ENCODE results near the gene CD63. TPM values are rescaled to one million over a fixed set of nuclear protein-coding genes. Genes with fewer than 3 reads are reported as not detected.

The CD63 gene
- total RNA-seq, 1 experiment from 2014 or later = 869 TPM

DNA sequence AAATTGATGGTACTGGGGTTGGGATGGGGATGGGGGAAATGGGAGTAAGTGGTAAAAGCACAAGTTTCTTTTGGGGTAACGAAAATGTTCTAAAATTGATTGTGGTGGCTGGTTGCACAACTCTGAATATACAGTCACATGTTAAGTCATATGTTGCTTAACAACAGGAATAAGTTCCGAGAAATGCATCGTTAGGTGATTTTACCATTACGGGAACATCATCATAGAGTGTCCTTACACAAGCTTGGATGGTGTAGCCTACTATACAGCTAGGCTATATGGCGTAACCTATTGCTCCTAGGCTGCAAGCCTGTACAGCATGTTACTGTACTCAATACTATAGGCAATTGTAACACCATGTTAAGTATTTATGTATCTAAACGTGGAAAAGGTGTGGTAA lies 52.1 kb downstream of the CD63 start:
- Histone ChIP-seq H4K20me1 (ENCODE audit: low read length) (no peaks in the 10 kb centered on the region), H2AFZ (ENCODE audit: low read length) (no peak overlapping the region), H3K79me2 (ENCODE audit: low read length) (no peaks in the 10 kb centered on the region), H3K4me2 (ENCODE audit: low read length) (no peak overlapping the region), H3F3A (ENCODE audit: low read length, unreplicated experiment) (no peaks in the 10 kb centered on the region), H3K27ac (ENCODE audit: low read length) (no peak overlapping the region), H3K9ac (ENCODE audit: low read length) (no peak overlapping the region), H3K4me3 (ENCODE audit: low read length) (no peak overlapping the region), H3K9me3 (ENCODE audit: low read length) (no peaks in the 10 kb centered on the region), H3K36me3 (ENCODE audit: low read depth, low read length) (no peaks in the 10 kb centered on the region), H3K27me3 (ENCODE audit: low read length) (no peaks in the 10 kb centered on the region), H3K4me1 (ENCODE audit: insufficient read depth, low read length) (0 out of 2 replicates have a peak, but pooled peaks cover 6% of the 10 kb centered on the region), H3K9me2 (replicated peaks; ENCODE audit: low read length) (0 out of 2 replicates have a peak, but pooled peaks cover 3% of the 10 kb centered on the region)
- ATAC-seq (no peak), DNase-seq (no peak)
- intact Hi-C loops (cut with micrococcal nuclease) = no loop called here
- no TSS peak for BruUV-seq (replicated peaks)
- ChIA-PET CTCF (no interaction called here), POLR2A (ENCODE audit: unreplicated experiment) (no interaction called here)
- TF ChIP-seq, protein P1, sequence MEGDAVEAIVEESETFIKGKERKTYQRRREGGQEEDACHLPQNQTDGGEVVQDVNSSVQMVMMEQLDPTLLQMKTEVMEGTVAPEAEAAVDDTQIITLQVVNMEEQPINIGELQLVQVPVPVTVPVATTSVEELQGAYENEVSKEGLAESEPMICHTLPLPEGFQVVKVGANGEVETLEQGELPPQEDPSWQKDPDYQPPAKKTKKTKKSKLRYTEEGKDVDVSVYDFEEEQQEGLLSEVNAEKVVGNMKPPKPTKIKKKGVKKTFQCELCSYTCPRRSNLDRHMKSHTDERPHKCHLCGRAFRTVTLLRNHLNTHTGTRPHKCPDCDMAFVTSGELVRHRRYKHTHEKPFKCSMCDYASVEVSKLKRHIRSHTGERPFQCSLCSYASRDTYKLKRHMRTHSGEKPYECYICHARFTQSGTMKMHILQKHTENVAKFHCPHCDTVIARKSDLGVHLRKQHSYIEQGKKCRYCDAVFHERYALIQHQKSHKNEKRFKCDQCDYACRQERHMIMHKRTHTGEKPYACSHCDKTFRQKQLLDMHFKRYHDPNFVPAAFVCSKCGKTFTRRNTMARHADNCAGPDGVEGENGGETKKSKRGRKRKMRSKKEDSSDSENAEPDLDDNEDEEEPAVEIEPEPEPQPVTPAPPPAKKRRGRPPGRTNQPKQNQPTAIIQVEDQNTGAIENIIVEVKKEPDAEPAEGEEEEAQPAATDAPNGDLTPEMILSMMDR (conservative IDR thresholded peaks at IDR 0.05; ENCODE audit: low read depth, low read length) = no peak
- TF ChIP-seq EZH2 (IDR thresholded peaks at IDR 0.05; ENCODE audit: low read length, unreplicated experiment) = no peak
- TF ChIP-seq EZH2phosphoT487 (IDR thresholded peaks at IDR 0.05; ENCODE audit: borderline replicate concordance, low read length) = no peak

DNA sequence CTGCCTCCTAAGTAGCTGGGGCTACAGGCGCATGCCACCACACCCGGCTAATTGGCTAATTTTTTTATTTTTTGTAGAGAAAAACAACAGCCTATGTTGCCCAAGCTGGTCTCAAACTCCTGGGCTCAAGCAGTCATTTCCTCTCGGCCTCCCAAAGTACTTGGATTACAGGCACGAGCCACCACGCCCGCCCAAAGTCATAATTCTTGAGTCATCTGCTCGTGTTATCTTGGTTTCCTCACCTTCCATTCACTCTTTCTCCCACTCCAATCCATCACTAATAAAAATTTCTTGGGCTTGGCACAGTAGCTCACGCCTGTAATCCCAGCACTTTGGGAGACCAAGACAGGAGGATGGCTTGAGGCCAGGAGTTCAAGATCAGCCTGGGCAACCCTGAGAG lies 53.1 kb downstream of the CD63 start:
- no peak for DNase-seq

More for the DNA sequence above, 53.1 kb downstream of the CD63 start:
- Histone ChIP-seq H3K4me2 (ENCODE audit: low read length) (no peak overlapping the region), H3K4me1 (ENCODE audit: insufficient read depth, low read length) (no peaks in the 10 kb centered on the region), H4K20me1 (ENCODE audit: low read length) (no peaks in the 10 kb centered on the region), H2AFZ (ENCODE audit: low read length) (no peak overlapping the region), H3K79me2 (ENCODE audit: low read length) (no peaks in the 10 kb centered on the region), H3K9me2 (replicated peaks; ENCODE audit: low read length) (0 out of 2 replicates have a peak, but pooled peaks cover 3% of the 10 kb centered on the region), H3K27ac (ENCODE audit: low read length) (no peak overlapping the region), H3K4me3 (ENCODE audit: low read length) (no peak overlapping the region), H3F3A (ENCODE audit: low read length, unreplicated experiment) (no peaks in the 10 kb centered on the region), H3K9me3 (ENCODE audit: low read length) (no peaks in the 10 kb centered on the region), H3K36me3 (ENCODE audit: low read depth, low read length) (no peaks in the 10 kb centered on the region), H3K27me3 (ENCODE audit: low read length) (no peaks in the 10 kb centered on the region), H3K9ac (ENCODE audit: low read length) (no peak overlapping the region)
- BruUV-seq (replicated peaks) = no TSS peak
- CTCF ChIA-PET = interaction anchor here (0.5 kb wide), 1 partner anchor 42 kb away, joined by 4 read pairs; no protein-coding TSS in a partner anchor
- intact Hi-C loops (cut with micrococcal nuclease) = no loop called here
- no peak for TF ChIP-seq EZH2 (IDR thresholded peaks at IDR 0.05; ENCODE audit: low read length, unreplicated experiment)
- TF ChIP-seq, protein P1 (conservative IDR thresholded peaks at IDR 0.05; ENCODE audit: low read depth, low read length) = no peak
- TF ChIP-seq EZH2phosphoT487 (IDR thresholded peaks at IDR 0.05; ENCODE audit: borderline replicate concordance, low read length) = no peak
- POLR2A ChIA-PET (ENCODE audit: unreplicated experiment) = no interaction called here
- ATAC-seq = no peak

Other genes starting within 250 kb of the CD63 start
- not detected in 2 replicates for gene OR6C68, start 236.6 kb downstream of the CD63 start, total RNA-seq (2014; rRNA removed)
- gene OR6C4, start 179.4 kb downstream of the CD63 start, total RNA-seq (2014; rRNA removed) = not detected in 2 replicates
- not detected in 2 replicates for gene OR2AP1, start 156.5 kb downstream of the CD63 start, total RNA-seq (2014; rRNA removed)
- gene OR10P1, start 92.1 kb downstream of the CD63 start, total RNA-seq (2014; rRNA removed) = not detected in 2 replicates
- 4.4 and 9.7 TPM in 2 replicates for gene ITGA7, start 21.1 kb downstream of the CD63 start, total RNA-seq (2014; rRNA removed)
- 63.5 and 90.8 TPM in 2 replicates for gene BLOC1S1, start 13.0 kb downstream of the CD63 start, total RNA-seq (2014; rRNA removed)
- gene RDH5, start 8.6 kb downstream of the CD63 start, total RNA-seq (2014; rRNA removed) = 4.6 and 5.1 TPM in 2 replicates
- 7.1 and 17.4 TPM in 2 replicates for gene GDF11, start 14.1 kb upstream of the CD63 start, total RNA-seq (2014; rRNA removed)
- 103 and 108 TPM in 2 replicates for gene SARNP, start 88.7 kb upstream of the CD63 start, total RNA-seq (2014; rRNA removed)
- gene ORMDL2, start 89.0 kb upstream of the CD63 start, total RNA-seq (2014; rRNA removed) = 19.2 and 30.6 TPM in 2 replicates
- 45.1 and 47.4 TPM in 2 replicates for gene DNAJC14, start 100.6 kb upstream of the CD63 start, total RNA-seq (2014; rRNA removed)
- gene MMP19, start 113.9 kb upstream of the CD63 start, total RNA-seq (2014; rRNA removed) = 0.04 and 0.17 TPM in 2 replicates
- gene PYM1, start 198.9 kb upstream of the CD63 start, total RNA-seq (2014; rRNA removed) = 39.0 and 42.9 TPM in 2 replicates
- gene DGKA, start 202.2 kb upstream of the CD63 start, total RNA-seq (2014; rRNA removed) = 27.2 and 41.5 TPM in 2 replicates
- 0.35 and 2.0 TPM in 2 replicates for gene PMEL, start 237.0 kb upstream of the CD63 start, total RNA-seq (2014; rRNA removed)
- 63.0 and 68.2 TPM in 2 replicates for gene CDK2, start 237.8 kb upstream of the CD63 start, total RNA-seq (2014; rRNA removed)
- 48.8 and 50.6 TPM in 2 replicates for gene RAB5B, start 245.1 kb upstream of the CD63 start, total RNA-seq (2014; rRNA removed)

Measured in PC-3 (cell line).